HK-2 (cell line): ENCODE data around the gene LTF.
"Not testable (repeated sequence)": the region's sequence is repeated elsewhere in the genome, so short reads cannot be mapped to it uniquely, and the experiment has no call there.

Source experiments
- DNase-seq: peaks from one replicate; pipeline ENCODE4 v3.0.0-alpha.2; 2018; ENCODE audit not compliant: unreplicated experiment

LTF gene

GRCh38 chr3:46395766-46396530 lies 68.8 kb downstream of the LTF start:
- no peak for DNase-seq

GRCh38 chr3:46395210-46395661 lies 69.5 kb downstream of the LTF start:
- DNase-seq: no peak

- no peak for DNase-seq
Observed at GRCh38 chr3:46393554-46394434, 70.9 kb downstream of the LTF start.

GRCh38 chr3:46393011-46393410 lies 71.7 kb downstream of the LTF start:
- DNase-seq: no peak

- DNase-seq: not testable (repeated sequence)
Observed at GRCh38 chr3:46391526-46391925, 73.2 kb downstream of the LTF start.

GRCh38 chr3:46389306-46389705 lies 75.4 kb downstream of the LTF start:
- DNase-seq: no peak

- DNase-seq: not testable (repeated sequence)
Observed at GRCh38 chr3:46388847-46389246, 75.9 kb downstream of the LTF start.

- no peak for DNase-seq
Observed at GRCh38 chr3:46386205-46386604, 78.5 kb downstream of the LTF start.
